Stimulated activated memory B cell treated with anti-CD40 and anti-IgM and Interleukin-4, amounts not matched to agents 10 μg/mL and 1 μg/mL and 100 μg/mL, for 72 hours (primary cell): ENCODE data around the gene COQ5.
"Not testable (repeated sequence)": the region's sequence is repeated elsewhere in the genome, so short reads cannot be mapped to it uniquely, and the experiment has no call there.

Experiments
- ATAC-seq: fragments of 150-1000 bp; cut with Tn5 transposase; 2 replicates; pipeline ENCODE4 v1.10.0; 2021
- H3K27ac Mint-ChIP-seq: one replicate; pipeline ENCODE4 v1.8.0; 2022; ENCODE audit warnings: mild to moderate bottlenecking, mixed read lengths
- H3K27me3 Mint-ChIP-seq: one replicate; pipeline ENCODE4 v1.8.0; 2022; ENCODE audit warnings: mixed read lengths
- H3K36me3 Mint-ChIP-seq: one replicate; pipeline ENCODE4 v1.8.0; 2022; ENCODE audit warnings: mixed read lengths
- H3K4me1 Mint-ChIP-seq: one replicate; pipeline ENCODE4 v1.8.0; 2022; ENCODE audit warnings: mixed read lengths
- H3K4me3 Mint-ChIP-seq: one replicate; pipeline ENCODE4 v1.8.0; 2022; ENCODE audit warnings: mild to moderate bottlenecking, moderate library complexity, mixed read lengths
- H3K9me3 Mint-ChIP-seq: one replicate; pipeline ENCODE4 v1.8.0; 2022; ENCODE audit warnings: mixed read lengths

COQ5 gene

GRCh38 chr12:120497524-120498150 is 31.3 kb downstream of the COQ5 start:
- Mint-ChIP-seq H3K27ac (peak overlapping the region; percentile 87), H3K36me3 (peaks cover 36% of the 10 kb centered on the region), H3K9me3 (no peaks in the 10 kb centered on the region), H3K4me3 (peak overlapping the region; percentile 98), H3K27me3 (no peaks in the 10 kb centered on the region), H3K4me1 (peaks cover 34% of the 10 kb centered on the region)
- no peak for ATAC-seq

DNA sequence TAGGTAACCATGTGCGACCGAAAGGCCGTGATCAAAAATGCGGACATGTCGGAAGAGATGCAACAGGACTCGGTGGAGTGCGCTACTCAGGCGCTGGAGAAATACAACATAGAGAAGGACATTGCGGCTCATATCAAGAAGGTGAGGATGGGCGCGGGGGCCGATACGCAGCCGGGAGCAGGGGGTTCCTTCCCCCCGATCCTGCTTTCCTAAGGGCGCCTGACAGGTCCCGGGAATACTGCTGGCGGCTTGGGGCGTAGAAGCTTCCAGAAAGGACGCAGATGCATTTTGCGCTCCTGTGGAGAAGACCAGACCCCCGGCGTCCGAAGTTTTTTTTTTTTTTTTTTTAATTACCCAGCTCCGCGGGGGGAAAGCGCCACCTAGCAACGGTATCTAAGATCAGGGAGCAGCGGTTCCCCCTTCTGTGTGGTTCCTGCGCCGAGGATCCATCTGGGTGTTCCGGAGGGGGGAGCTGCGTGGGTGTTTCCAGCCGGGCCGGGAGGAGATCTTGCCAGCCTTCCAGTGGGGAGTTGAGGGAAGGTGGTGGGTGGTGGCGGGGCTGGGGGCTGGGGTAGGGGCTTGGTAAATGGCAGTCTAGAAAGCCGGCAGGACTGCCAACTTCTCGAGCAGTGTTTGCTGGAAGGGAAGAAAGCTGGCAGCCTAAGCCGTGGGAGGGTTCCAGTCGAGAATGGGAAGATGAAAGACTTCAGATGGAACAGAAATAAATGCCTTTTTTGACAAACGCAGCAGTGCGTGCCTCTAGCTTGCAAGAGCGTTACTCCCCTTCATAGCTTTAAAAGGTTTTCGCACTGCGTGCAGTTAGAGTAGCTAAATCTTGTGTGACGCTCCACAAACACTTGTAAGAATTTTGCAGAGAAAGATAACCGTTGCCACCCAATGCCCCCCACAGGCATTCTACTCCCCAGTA is 32.3 kb downstream of the COQ5 start:
- H3K36me3 Mint-ChIP-seq, result peaks cover 36% of the 10 kb centered on the region
- H3K4me1 Mint-ChIP-seq, result peaks cover 34% of the 10 kb centered on the region

GRCh38 chr12:120495731-120496412 is 33.1 kb downstream of the COQ5 start, which contains the start of gene DYNLL1:
TSS of gene DYNLL1 (plus strand) at chr12:120496113. CDS start at chr12:120496422, 309 bp downstream.
- Mint-ChIP-seq H3K9me3 (no peaks in the 10 kb centered on the region), H3K4me3 (peak within 1 kb of the TSS; percentile 98), H3K27me3 (no peaks in the 10 kb centered on the region), H3K27ac (peak within 1 kb of the TSS; percentile 87), H3K36me3 (peaks cover 41% of the 10 kb centered on the region), H3K4me1 (peaks cover 34% of the 10 kb centered on the region)
- peak; percentile 99 for ATAC-seq

More for the DNA sequence above, 32.3 kb downstream of the COQ5 start:
- peak overlapping the region; percentile 98 for H3K4me3 Mint-ChIP-seq
- H3K9me3 Mint-ChIP-seq, result no peaks in the 10 kb centered on the region
- H3K27ac Mint-ChIP-seq, result peak overlapping the region; percentile 87
- no peaks in the 10 kb centered on the region for H3K27me3 Mint-ChIP-seq
- ATAC-seq, result peak; percentile 45

DNA sequence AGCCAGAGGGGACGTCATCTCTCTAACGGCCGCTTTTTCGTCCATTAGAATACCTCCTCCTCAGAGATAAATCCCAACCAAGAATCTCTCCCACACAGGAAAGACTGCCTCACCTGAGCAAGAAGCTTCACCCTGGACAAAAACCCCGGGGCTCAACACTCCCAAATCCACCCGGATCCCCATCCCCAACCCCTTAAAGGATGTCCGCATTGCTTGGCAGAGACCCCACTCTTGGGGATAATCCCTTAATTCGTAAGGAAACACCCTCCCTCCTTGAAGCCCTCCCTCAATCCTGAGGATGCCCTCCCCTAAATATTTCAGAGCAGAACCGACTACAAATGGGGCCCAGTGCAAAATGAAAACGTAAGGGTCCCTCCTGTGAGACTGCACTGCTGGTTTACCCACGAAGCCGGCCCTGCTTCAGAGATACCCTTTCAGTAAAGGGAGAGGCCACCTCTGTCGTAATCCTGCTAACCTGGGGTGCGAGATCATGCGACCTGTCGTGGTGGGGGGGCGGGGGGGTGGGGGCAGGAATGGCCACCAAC is 33.7 kb downstream of the COQ5 start:
- Mint-ChIP-seq H3K27ac (peak overlapping the region; percentile 87), H3K36me3 (peaks cover 39% of the 10 kb centered on the region), H3K9me3 (no peaks in the 10 kb centered on the region), H3K4me1 (peaks cover 34% of the 10 kb centered on the region), H3K4me3 (peak overlapping the region; percentile 98), H3K27me3 (no peaks in the 10 kb centered on the region)
- peak; percentile 10 for ATAC-seq

- no peak for ATAC-seq
- no peaks in the 10 kb centered on the region for H3K9me3 Mint-ChIP-seq
- no peaks in the 10 kb centered on the region for H3K27me3 Mint-ChIP-seq
- peaks cover 22% of the 10 kb centered on the region for H3K36me3 Mint-ChIP-seq
- H3K4me3 Mint-ChIP-seq, result no peak overlapping the region
- no peak overlapping the region for H3K27ac Mint-ChIP-seq
- peaks cover 11% of the 10 kb centered on the region for H3K4me1 Mint-ChIP-seq
Measured at GRCh38 chr12:120490833-120491512, 38.0 kb downstream of the COQ5 start.

DNA sequence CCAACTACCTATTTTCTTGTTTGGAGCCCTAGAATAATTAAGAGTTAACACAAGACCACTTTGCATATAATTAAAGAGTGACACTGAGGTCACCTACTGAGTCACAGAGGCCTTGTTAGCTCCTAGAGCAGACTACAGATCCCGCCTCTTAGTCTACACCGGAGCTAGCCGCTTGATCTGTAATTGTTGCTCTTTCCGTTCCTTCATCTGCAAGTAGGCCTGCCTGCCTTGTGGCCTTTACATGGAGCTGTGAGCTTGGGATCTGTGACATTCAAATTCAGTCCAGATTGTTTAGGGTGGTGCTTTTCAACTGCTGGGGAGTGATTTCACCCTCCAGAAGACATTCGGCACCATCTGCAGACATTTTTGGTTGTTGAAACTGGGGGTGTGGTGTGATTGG is 38.6 kb downstream of the COQ5 start:
- H3K4me1 Mint-ChIP-seq, result peaks cover 6% of the 10 kb centered on the region
- ATAC-seq, result no peak
- H3K4me3 Mint-ChIP-seq, result no peak overlapping the region
- no peaks in the 10 kb centered on the region for H3K9me3 Mint-ChIP-seq
- H3K36me3 Mint-ChIP-seq, result peaks cover 22% of the 10 kb centered on the region
- peak overlapping the region; percentile 42 for H3K27ac Mint-ChIP-seq
- H3K27me3 Mint-ChIP-seq, result no peaks in the 10 kb centered on the region

GRCh38 chr12:120489018-120489417 is 39.9 kb downstream of the COQ5 start:
- ATAC-seq, result no peak
- H3K27me3 Mint-ChIP-seq, result no peaks in the 10 kb centered on the region
- no peak overlapping the region for H3K4me3 Mint-ChIP-seq
- H3K36me3 Mint-ChIP-seq, result peaks cover 24% of the 10 kb centered on the region
- H3K27ac Mint-ChIP-seq, result no peak overlapping the region
- no peaks in the 10 kb centered on the region for H3K9me3 Mint-ChIP-seq
- H3K4me1 Mint-ChIP-seq, result no peaks in the 10 kb centered on the region

DNA sequence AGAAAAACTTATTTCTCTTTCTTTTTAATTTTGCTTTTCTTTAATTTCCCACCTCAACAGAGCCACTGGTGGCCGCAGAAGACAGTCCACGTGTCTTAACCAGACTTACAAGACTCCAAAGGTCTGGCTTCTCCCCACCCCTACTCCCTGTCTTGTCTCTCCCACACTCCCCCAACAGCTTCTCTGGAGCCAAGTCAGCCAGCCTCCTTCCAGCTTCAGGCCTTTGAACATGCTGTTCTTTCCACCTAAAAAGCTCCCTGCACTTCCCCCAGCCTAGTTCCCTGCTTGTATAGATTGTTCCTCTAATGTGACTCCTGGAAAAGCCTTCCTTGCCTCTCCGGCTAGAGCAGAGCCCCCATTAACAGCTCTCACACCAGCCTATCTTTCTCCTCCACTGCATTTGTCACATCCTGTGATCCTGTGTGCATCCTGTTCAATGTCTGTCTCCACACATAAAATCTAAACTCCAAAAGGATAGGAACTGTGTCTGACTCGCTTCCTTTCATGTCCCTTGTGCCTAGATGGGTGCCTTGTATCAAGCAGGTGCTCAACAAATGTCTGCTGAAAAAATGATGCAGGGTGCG is 40.8 kb downstream of the COQ5 start:
- H3K27ac Mint-ChIP-seq, result no peak overlapping the region
- no peaks in the 10 kb centered on the region for H3K4me1 Mint-ChIP-seq
- H3K27me3 Mint-ChIP-seq, result no peaks in the 10 kb centered on the region
- peaks cover 28% of the 10 kb centered on the region for H3K36me3 Mint-ChIP-seq
- no peak for ATAC-seq
- no peaks in the 10 kb centered on the region for H3K9me3 Mint-ChIP-seq
- H3K4me3 Mint-ChIP-seq, result no peak overlapping the region

DNA sequence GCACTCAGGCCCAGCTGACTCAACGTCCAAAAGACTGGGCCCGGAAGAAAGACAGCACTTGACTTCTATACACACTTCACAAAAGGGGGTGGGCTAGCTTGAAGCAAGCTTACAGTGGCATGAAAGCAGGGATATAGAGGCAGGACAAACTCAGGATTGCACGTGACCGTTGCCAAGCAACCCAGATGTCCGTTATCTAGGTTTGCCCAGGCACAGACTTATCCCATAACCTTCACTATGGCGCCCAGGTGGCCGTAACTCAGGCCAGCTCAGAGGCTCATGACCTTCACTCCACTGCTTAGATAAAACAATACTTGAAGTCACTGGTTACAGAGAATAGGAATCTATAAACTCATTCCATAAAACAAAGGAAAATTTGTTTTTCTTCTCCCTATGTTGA is 41.4 kb downstream of the COQ5 start:
- ATAC-seq, H3K27me3 Mint-ChIP-seq: not testable (repeated sequence)

GRCh38 chr12:120485961-120486881 is 42.7 kb downstream of the COQ5 start:
- ATAC-seq, result no peak
- Mint-ChIP-seq H3K4me3 (no peak overlapping the region), H3K4me1 (no peaks in the 10 kb centered on the region), H3K27ac (no peak overlapping the region), H3K9me3 (no peaks in the 10 kb centered on the region), H3K27me3 (no peaks in the 10 kb centered on the region), H3K36me3 (peaks cover 24% of the 10 kb centered on the region)

More for the DNA sequence above, 41.4 kb downstream of the COQ5 start:
- not testable (repeated sequence) for H3K4me3 Mint-ChIP-seq, H3K9me3 Mint-ChIP-seq, H3K27ac Mint-ChIP-seq, H3K4me1 Mint-ChIP-seq
- peaks cover 28% of the 10 kb centered on the region for H3K36me3 Mint-ChIP-seq

- Mint-ChIP-seq H3K27me3 (no peaks in the 10 kb centered on the region), H3K4me3 (no peak overlapping the region), H3K9me3 (no peaks in the 10 kb centered on the region), H3K27ac (no peak overlapping the region), H3K4me1 (no peaks in the 10 kb centered on the region), H3K36me3 (peaks cover 12% of the 10 kb centered on the region)
- no peak for ATAC-seq
Measured at GRCh38 chr12:120483621-120484020, 45.3 kb downstream of the COQ5 start.

- Mint-ChIP-seq H3K9me3 (no peaks in the 10 kb centered on the region), H3K27me3 (no peaks in the 10 kb centered on the region), H3K4me3 (no peak overlapping the region), H3K4me1 (no peaks in the 10 kb centered on the region), H3K27ac (no peak overlapping the region), H3K36me3 (peaks cover 6% of the 10 kb centered on the region)
- ATAC-seq, result no peak
Measured at GRCh38 chr12:120481022-120481767, 47.8 kb downstream of the COQ5 start.

DNA sequence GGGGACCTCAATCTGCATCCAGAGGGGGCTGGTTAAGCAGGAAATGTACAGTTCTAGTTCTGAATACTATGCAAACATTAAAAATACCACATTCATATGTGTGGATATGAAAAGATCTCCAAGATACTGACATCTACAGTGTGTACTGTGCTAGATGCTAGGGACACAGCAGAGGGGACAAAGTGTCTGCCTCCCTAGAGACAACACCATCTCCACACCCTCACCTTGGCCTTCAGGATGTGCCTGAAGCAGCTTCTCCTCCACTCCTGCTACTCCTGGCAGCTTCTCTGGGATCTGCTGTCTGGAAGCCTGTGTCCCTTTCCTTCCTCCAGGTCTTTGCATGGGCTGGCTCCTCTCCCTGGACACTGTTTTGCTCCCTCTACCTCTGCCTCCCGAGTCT is 48.7 kb downstream of the COQ5 start:
- Mint-ChIP-seq H3K27ac (no peak overlapping the region), H3K36me3 (peaks cover 6% of the 10 kb centered on the region), H3K9me3 (no peaks in the 10 kb centered on the region), H3K27me3 (no peaks in the 10 kb centered on the region), H3K4me1 (no peaks in the 10 kb centered on the region), H3K4me3 (no peak overlapping the region)
- ATAC-seq, result no peak
